B cell (primary cell): ENCODE data around the gene IGLL5. TPM values are rescaled to one million over a fixed set of nuclear protein-coding genes. Genes with fewer than 3 reads are reported as not detected.
A peak's percentile ranks its signal among the peaks of the same experiment; 100 is the strongest.

ENCODE experiments used
- ATAC-seq: fragments of 200-7000 bp; cut with Tn5 transposase; one replicate; pipeline ENCODE4 v1.10.0; 2021; ENCODE audit warnings: low read depth, mild to moderate bottlenecking, moderate number of reproducible peaks, moderate library complexity
- CTCF ChIA-PET: fragments of 350-600 bp; sonication (Branson Sonifier 250); formaldehyde crosslinking; loops from one replicate; lab custom pipeline; 2021; ENCODE audit warnings: antibody characterized with exemption, inconsistent platforms; lab: Charles Lee
- POLR2A ChIA-PET: fragments of 350-600 bp; sonication (Branson Sonifier 250); formaldehyde crosslinking; loops from one replicate; lab custom pipeline; 2021; ENCODE audit warnings: antibody characterized with exemption; lab: Charles Lee
- DNase-seq: peaks from one replicate; pipeline ENCODE4 v3.0.0; 2013
- H2AFZ ChIP-seq: 2 replicates; pipeline ENCODE4 v1.6.1; 2012; ENCODE audit warnings: mild to moderate bottlenecking, low read depth, low read length; ENCODE audit not compliant: insufficient read depth, poor library complexity, severe bottlenecking
- H3K27ac ChIP-seq, 2 donors: 1 replicate in 1 of 2; 2 replicates in 1 of 2; pipeline ENCODE4 v1.5.1; 2012 to 2013; ENCODE audit warnings: low read length in 2 of 2, mild to moderate bottlenecking in 2 of 2, moderate library complexity in 1 of 2
- H3K27me3 ChIP-seq, 4 experiments: fragments of 200-600 bp in 1 of 4; sonication (generic) in 1 of 4; replicated peaks in 1 of 4; 1 replicate in 2 of 4; 2 replicates in 2 of 4; pipeline versions ENCODE4 v1.6.1 to v1.7.0; 2013 to 2016; ENCODE audit warnings: low read length in 3 of 4, mild to moderate bottlenecking in 2 of 4, mixed read lengths in 1 of 4, moderate library complexity in 1 of 4; ENCODE audit not compliant: insufficient read depth in 4 of 4, control insufficient read depth in 3 of 4; ENCODE audit errors: control extremely low read depth in 1 of 4
- H3K36me3 ChIP-seq, 2 experiments: replicated peaks in 1 of 2; 1 replicate in 1 of 2; 2 replicates in 1 of 2; pipeline versions ENCODE4 v1.6.1 to v1.7.1; 2013; ENCODE audit warnings: low read length in 1 of 2; ENCODE audit not compliant: insufficient read depth in 2 of 2, control insufficient read depth in 1 of 2; ENCODE audit errors: control extremely low read depth in 1 of 2, extremely low read depth in 1 of 2
- H3K4me1 ChIP-seq, 2 donors: fragments of 200-600 bp in 1 of 2; sonication (generic) in 1 of 2; 1 replicate in 1 of 2; 2 replicates in 1 of 2; pipeline versions ENCODE4 v1.5.1 to v1.6.1; 2013 to 2017; ENCODE audit warnings: low read length in 2 of 2; ENCODE audit not compliant: control insufficient read depth in 2 of 2, insufficient read depth in 2 of 2
- H3K4me2 ChIP-seq: replicated peaks from 2 replicates; pipeline ENCODE3; 2012; ENCODE audit warnings: mild to moderate bottlenecking, low read depth, low read length; ENCODE audit not compliant: poor library complexity, severe bottlenecking
- H3K4me3 ChIP-seq, 5 experiments: fragments of 200-600 bp in 1 of 5; sonication (generic) in 1 of 5; 1 replicate in 3 of 5; 2 replicates in 2 of 5; pipeline versions ENCODE4 v1.5.1 to v1.7.0; 2011 to 2016; ENCODE audit warnings: low read length in 4 of 5, mild to moderate bottlenecking in 4 of 5, low read depth in 2 of 5, control low read depth in 1 of 5, moderate library complexity in 1 of 5; ENCODE audit not compliant: insufficient read depth in 1 of 5; ENCODE audit errors: control extremely low read depth in 1 of 5, extremely low read depth in 1 of 5
- H3K79me2 ChIP-seq: fragments of 200-600 bp; sonication (generic); one replicate; pipeline ENCODE4 v1.6.0; 2016; ENCODE audit warnings: low read length; ENCODE audit not compliant: control insufficient read depth, insufficient read depth
- H3K9ac ChIP-seq: fragments of 200-600 bp; sonication (generic); 2 replicates; pipeline ENCODE4 v1.6.1; 2017; ENCODE audit warnings: mild to moderate bottlenecking, low read length, moderate library complexity
- H3K9me3 ChIP-seq, 3 donors: one replicate each; pipeline versions ENCODE4 v1.6.1 to v1.7.1; 2013; ENCODE audit warnings: low read length in 2 of 3; ENCODE audit not compliant: control insufficient read depth in 2 of 3, insufficient read depth in 1 of 3; ENCODE audit errors: control extremely low read depth in 1 of 3
- H4K20me1 ChIP-seq: 2 replicates; pipeline ENCODE4 v1.6.0; 2012; ENCODE audit warnings: mild to moderate bottlenecking, low read length; ENCODE audit not compliant: insufficient read depth, control insufficient read depth, poor library complexity, severe bottlenecking
- H3K27ac Mint-ChIP-seq: one replicate; pipeline ENCODE4 v1.8.0; 2021; ENCODE audit warnings: mixed read lengths
- H3K27me3 Mint-ChIP-seq: one replicate; pipeline ENCODE4 v1.8.0; 2021; ENCODE audit warnings: mixed read lengths
- H3K4me1 Mint-ChIP-seq: one replicate; pipeline ENCODE4 v1.8.0; 2021; ENCODE audit warnings: mixed read lengths
- H3K4me3 Mint-ChIP-seq: one replicate; pipeline ENCODE4 v1.8.0; 2021; ENCODE audit warnings: mixed read lengths
- H3K9me3 Mint-ChIP-seq: one replicate; pipeline ENCODE4 v1.8.0; 2022; ENCODE audit warnings: mixed read lengths; ENCODE audit not compliant: insufficient read depth
- EZH2 ChIP-seq: IDR thresholded peaks from 2 replicates; pipeline ENCODE4 v1.6.1; 2012; ENCODE audit warnings: borderline replicate concordance, low read depth, mild to moderate bottlenecking, moderate library complexity, low read length; ENCODE audit not compliant: insufficient read depth, poor library complexity, severe bottlenecking
- WGBS: methylation state at CpG from one replicate; pipeline ENCODE4 v1.1.5; 2013; ENCODE audit warnings: missing lambda C conversion rate; ENCODE audit not compliant: insufficient coverage; 5-methylcytosine and 5-hydroxymethylcytosine counted together
- intact Hi-C: fragments of 100-400 bp; cut with micrococcal nuclease; formaldehyde crosslinking; loops from one replicate; pipeline ENCODE4 v1.10.0; 2022
- polyA plus RNA-seq: library from polyadenylated mRNA; depleted of rRNA; stranded (reverse); fragments of >200 nt; gene quantifications from 2 replicates; pipeline ENCODE4 v1.2.3, GENCODE V29; 2012
- total RNA-seq, 2 donors: library from RNA; stranded (reverse); fragments of 120-200 nt in 1 of 2; gene quantifications; 1 replicate in 1 of 2; 2 replicates in 1 of 2; pipeline versions ENCODE4 v1.2.3 to v1.2.4, GENCODE V29; 2013 to 2022
- TF ChIP-seq, protein P1 (sequence below): fragments of 200-600 bp; IDR thresholded peaks from one replicate; pipeline ENCODE4 v1.8.0; 2022; ENCODE audit warnings: antibody characterized with exemption, mild to moderate bottlenecking

IGLL5 gene
- total and polyA plus RNA-seq, 2 donors (not counting 1 experiment from before 2014, with no cell fraction given): 39.8 to 365 TPM

DNA sequence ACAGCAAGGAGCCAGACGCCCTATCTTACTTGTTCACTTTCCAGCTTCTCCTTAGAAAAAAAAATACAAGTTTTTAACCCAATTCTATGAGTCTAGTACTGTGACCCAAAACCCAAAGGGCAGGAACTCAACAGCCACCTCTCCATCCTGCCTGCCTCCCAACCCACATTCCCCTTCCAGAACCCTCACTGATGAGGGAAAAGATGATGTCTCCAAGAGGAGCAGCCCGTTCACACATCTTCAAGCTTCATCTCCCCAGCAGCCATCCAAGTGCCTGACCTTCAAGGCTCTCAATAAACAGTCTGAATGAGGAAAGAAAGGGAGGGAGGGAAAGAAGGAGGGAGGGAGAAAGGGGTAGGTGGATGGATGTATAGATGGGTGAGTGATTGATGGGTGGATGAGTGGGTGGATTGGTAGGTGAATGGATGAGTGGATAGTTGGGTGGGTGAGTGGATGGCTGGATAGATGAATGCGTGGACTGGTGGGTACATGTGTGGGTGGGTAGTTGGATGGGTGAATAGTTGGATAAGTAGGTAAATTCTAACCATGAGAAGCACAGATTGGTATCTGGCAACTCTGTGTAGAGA, 50.4 kb downstream of the IGLL5 start:
- DNase-seq (no peak), ATAC-seq (no peak)
- peak overlapping the region; percentile 83 for H3K27ac Mint-ChIP-seq
- H3K27me3 Mint-ChIP-seq: no peaks in the 10 kb centered on the region
- 100% methylated on average over 2 of the region's 3 CpGs for WGBS
- H3K9me3 Mint-ChIP-seq: no peaks in the 10 kb centered on the region
- peaks cover 0 to 8% (median 0%) of the 10 kb centered on the region in 3 donors for H3K9me3 ChIP-seq
- peaks cover 82% of the 10 kb centered on the region for H3K79me2 ChIP-seq
- no peak overlapping the region for H3K4me3 ChIP-seq
- H3K4me1 Mint-ChIP-seq: peaks cover 97% of the 10 kb centered on the region
- no peaks in the 10 kb centered on the region for H3K36me3 ChIP-seq
- no peaks in the 10 kb centered on the region for H3K27me3 ChIP-seq
- H4K20me1 ChIP-seq: no peaks in the 10 kb centered on the region
- ChIA-PET CTCF (interaction anchor here (0.6 to 10.9 kb wide), 11 partner anchors 13 to 185 kb away, joined by 3 to 181 read pairs (median 4); no protein-coding TSS in a partner anchor), POLR2A (interaction anchor here (0.8 to 1.3 kb wide), 3 partner anchors 9 to 204 kb away, joined by 3 to 8 read pairs (median 4); no protein-coding TSS in a partner anchor)
- peaks cover 98 to 100% of the 10 kb centered on the region in 2 donors for H3K4me1 ChIP-seq
- intact Hi-C loops: loop anchor here (5.0 to 10.0 kb wide), 5 partner anchors 251 to 903 kb away; no protein-coding TSS in a partner anchor
- H3K9ac ChIP-seq: no peak overlapping the region
- no peak overlapping the region for H2AFZ ChIP-seq
- H3K4me2 ChIP-seq: peak overlapping the region; percentile 56
- no peak for TF ChIP-seq EZH2
- H3K4me3 Mint-ChIP-seq: peak overlapping the region; percentile 26
- H3K27ac ChIP-seq: peak overlapping the region; percentile 79 to 82

DNA sequence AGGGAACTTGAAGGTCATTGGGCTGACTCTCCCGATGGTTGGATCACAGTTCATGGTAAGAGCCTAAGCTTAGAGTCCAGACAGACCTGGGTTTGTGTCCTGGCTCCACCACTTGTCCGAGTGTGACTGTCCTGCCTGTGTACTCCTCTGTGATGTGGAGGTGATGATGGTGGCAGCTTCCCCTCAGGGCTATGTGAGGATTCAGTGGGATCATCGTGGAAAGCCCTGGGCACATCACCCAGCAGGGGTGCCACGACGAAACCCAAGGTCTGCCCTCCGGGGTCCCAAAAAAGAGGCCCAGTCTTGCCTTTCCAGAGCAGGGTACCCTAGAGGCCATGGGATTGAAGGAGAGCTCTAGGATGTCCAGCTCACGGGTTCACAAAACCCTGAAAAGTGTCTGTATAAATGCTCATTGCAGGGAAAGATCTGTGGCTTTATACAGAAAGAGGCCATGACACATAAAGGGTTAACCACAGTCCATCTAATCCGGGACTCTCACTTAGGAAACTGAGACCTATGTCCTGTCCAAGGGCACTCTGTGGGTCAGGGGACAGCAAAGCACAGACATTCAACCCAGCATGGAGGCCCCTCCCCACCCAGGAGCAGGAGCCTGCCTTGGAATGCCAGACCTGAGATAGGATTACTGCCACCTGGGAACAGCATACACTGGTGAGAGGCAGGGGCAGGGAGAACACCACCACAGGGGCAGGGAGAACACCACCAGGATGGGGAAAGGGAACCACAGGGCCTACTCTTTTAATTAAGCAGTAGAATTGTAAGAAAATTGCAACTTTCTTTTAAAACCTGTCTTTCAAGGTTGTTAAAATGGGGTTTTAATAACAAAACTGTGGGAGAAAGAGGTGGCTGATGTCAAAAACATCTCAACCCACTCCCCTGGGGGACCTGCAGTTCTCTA, 51.3 kb downstream of the IGLL5 start:
- Histone ChIP-seq H3K4me2 (peak overlapping the region; percentile 56), H2AFZ (peak overlapping the region; percentile 12), H3K27ac (peak overlapping the region; percentile 79 to 82), H3K4me3 (no peak overlapping the region), H3K4me1 (peaks cover 98 to 100% of the 10 kb centered on the region in 2 donors), H3K9me3 (peaks cover 0 to 8% (median 0%) of the 10 kb centered on the region in 3 donors), H3K9ac (no peak overlapping the region), H3K79me2 (peaks cover 77% of the 10 kb centered on the region), H3K36me3 (no peaks in the 10 kb centered on the region), H3K27me3 (no peaks in the 10 kb centered on the region), H4K20me1 (no peaks in the 10 kb centered on the region)
- Mint-ChIP-seq H3K4me1 (peaks cover 97% of the 10 kb centered on the region), H3K27ac (peak overlapping the region; percentile 83), H3K27me3 (no peaks in the 10 kb centered on the region), H3K4me3 (peak overlapping the region; percentile 59), H3K9me3 (no peaks in the 10 kb centered on the region)
- DNase-seq (peak; percentile 28), ATAC-seq (no peak)
- intact Hi-C loops: loop anchor here (5.0 to 10.0 kb wide), 5 partner anchors 252 to 904 kb away; no protein-coding TSS in a partner anchor
- CTCF ChIA-PET: interaction anchor here (0.6 to 10.9 kb wide), 10 partner anchors 17 to 1300 kb away, joined by 3 to 117 read pairs (median 5); no protein-coding TSS in a partner anchor
- TF ChIP-seq EZH2: no peak
- TF ChIP-seq, protein P1, sequence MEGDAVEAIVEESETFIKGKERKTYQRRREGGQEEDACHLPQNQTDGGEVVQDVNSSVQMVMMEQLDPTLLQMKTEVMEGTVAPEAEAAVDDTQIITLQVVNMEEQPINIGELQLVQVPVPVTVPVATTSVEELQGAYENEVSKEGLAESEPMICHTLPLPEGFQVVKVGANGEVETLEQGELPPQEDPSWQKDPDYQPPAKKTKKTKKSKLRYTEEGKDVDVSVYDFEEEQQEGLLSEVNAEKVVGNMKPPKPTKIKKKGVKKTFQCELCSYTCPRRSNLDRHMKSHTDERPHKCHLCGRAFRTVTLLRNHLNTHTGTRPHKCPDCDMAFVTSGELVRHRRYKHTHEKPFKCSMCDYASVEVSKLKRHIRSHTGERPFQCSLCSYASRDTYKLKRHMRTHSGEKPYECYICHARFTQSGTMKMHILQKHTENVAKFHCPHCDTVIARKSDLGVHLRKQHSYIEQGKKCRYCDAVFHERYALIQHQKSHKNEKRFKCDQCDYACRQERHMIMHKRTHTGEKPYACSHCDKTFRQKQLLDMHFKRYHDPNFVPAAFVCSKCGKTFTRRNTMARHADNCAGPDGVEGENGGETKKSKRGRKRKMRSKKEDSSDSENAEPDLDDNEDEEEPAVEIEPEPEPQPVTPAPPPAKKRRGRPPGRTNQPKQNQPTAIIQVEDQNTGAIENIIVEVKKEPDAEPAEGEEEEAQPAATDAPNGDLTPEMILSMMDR: no peak
- POLR2A ChIA-PET: interaction anchor here (0.6 to 1.2 kb wide), 4 partner anchors 10 to 203 kb away, joined by 3 to 4 read pairs (median 4); no protein-coding TSS in a partner anchor
- 99% methylated on average over 7 of the region's 8 CpGs for WGBS
